Esophagus muscularis mucosa (tissue), 4 donors: Measurements from ENCODE around the gene LAG3.

Experiments used
- EP300 ChIP-seq: sonication (generic); formaldehyde crosslinking; IDR thresholded peaks from one replicate; pipeline ENCODE4 v1.6.1; 2017; ENCODE audit warnings: antibody characterized with exemption
- POLR2A ChIP-seq: fragments of 450-650 bp; IDR thresholded peaks from one replicate; pipeline ENCODE4 v1.6.1; 2017; ENCODE audit warnings: antibody characterized with exemption, moderate library complexity, mild to moderate bottlenecking, low read depth
- TF ChIP-seq, protein P1 (sequence below), 3 experiments: fragments of 200-600 bp in 2 of 3; fragments of 450-650 bp in 1 of 3; sonication (generic) in 2 of 3; IDR thresholded peaks; one replicate each; pipeline ENCODE4 v1.5.1; 2017 to 2019; ENCODE audit warnings: antibody characterized with exemption in 3 of 3, mild to moderate bottlenecking in 2 of 3, moderate library complexity in 1 of 3

DNA sequence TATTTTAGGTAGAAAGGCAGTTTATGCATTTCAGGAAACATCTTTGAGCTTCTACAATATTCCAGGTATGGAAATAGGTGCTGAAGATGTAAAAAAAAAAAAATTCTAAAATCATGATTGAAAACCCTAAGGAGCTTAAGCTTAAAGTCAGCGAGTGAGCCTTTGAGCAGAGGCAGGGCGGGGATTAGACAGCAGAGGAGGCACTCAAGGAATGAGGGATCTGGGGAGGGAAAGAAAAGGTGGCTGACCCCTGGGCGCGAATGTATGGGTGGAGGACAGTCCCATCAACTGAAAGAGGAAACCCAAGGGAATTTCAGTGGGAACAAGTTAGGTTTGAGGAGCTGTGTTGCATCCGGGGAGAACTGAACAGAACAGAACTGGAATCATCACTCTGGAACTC, 12.6 kb upstream of the LAG3 start:
- TF ChIP-seq, protein P1, sequence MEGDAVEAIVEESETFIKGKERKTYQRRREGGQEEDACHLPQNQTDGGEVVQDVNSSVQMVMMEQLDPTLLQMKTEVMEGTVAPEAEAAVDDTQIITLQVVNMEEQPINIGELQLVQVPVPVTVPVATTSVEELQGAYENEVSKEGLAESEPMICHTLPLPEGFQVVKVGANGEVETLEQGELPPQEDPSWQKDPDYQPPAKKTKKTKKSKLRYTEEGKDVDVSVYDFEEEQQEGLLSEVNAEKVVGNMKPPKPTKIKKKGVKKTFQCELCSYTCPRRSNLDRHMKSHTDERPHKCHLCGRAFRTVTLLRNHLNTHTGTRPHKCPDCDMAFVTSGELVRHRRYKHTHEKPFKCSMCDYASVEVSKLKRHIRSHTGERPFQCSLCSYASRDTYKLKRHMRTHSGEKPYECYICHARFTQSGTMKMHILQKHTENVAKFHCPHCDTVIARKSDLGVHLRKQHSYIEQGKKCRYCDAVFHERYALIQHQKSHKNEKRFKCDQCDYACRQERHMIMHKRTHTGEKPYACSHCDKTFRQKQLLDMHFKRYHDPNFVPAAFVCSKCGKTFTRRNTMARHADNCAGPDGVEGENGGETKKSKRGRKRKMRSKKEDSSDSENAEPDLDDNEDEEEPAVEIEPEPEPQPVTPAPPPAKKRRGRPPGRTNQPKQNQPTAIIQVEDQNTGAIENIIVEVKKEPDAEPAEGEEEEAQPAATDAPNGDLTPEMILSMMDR (IDR thresholded peaks at IDR 0.05) = no peak
- TF ChIP-seq POLR2A (no peak), EP300 (no peak)
